GM15510 (cell line): ENCODE data around the gene ITPK1.

Experiments
- POLR2A ChIP-seq: IDR thresholded peaks from 3 replicates; pipeline ENCODE4 v1.6.1; 2011; ENCODE audit warnings: borderline replicate concordance; ENCODE audit not compliant: insufficient read length; ENCODE audit errors: extremely low read depth

Gene ITPK1

GRCh38 chr14:93062890-93063289 lies 52.8 kb downstream of the ITPK1 start:
- TF ChIP-seq POLR2A, result no peak

DNA sequence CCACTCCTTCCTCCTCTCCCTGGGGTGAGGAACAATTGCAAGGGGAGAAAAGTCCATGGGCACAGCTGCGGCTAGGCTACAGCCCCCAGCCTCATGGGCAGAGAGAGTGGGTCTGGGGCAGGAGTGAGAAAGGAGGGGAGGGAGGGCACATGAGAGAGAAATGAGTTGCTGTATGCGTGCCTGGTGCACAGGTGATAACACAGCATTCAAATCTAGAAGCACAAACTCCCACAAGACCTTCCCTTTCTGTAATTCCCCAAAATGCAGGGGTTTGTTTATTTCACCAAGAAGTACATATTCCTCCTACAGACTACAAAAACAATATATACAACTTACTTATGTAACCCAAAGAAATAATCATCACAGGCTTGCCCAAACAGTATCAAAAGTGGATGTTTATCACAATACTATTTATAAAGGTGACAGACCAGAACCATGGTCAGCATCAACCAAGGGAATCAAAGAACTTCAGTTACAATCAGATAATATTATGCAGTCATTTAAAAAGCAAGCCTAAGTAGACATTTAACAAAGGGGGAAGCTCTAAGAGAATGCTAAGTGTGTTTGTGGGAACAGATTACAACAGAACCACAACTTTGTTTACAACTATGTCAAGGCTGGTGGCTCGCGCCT lies 54.2 kb downstream of the ITPK1 start:
- no peak for TF ChIP-seq POLR2A

GRCh38 chr14:93060841-93061240 lies 54.9 kb downstream of the ITPK1 start:
- no peak for TF ChIP-seq POLR2A

DNA sequence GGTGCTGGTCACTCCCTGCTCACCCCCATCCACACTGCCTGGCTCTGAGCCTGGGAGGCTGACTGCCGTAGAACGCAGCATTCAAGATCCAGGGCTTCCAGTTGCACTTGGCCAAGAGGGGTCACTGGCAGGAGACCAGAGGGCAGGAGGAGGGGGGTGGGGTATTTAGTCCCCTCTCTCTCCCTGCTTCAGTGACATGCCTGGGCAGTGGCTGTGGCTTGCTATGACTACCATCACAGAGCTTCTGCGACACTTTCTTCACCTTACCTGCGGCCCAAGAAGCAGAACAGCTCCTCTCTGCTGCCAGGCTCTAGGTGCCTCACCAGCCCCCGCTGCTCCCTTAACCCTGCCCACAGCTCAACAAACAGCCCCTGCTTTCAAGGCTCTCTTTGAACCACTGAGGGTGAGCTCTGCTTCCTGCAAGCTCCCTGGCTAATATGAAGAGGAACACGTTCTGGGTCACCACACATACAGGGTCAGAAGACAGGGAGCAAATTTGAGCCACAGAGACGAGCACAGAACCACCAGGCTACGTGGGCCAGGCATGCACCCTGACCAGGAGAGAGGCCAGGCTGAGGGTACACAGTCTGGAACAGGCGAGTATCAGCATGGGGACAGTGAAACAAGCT lies 55.7 kb downstream of the ITPK1 start:
- TF ChIP-seq POLR2A, result no peak

- TF ChIP-seq POLR2A, result no peak
These were observed 56.5 kb downstream of the ITPK1 start for GRCh38 chr14:93059260-93059659.

- no peak for TF ChIP-seq POLR2A
These were observed 58.0 kb downstream of the ITPK1 start for GRCh38 chr14:93057586-93058280.

- TF ChIP-seq POLR2A, result no peak
These were observed 58.7 kb downstream of the ITPK1 start for GRCh38 chr14:93056840-93057585.

GRCh38 chr14:93056166-93056839 lies 59.4 kb downstream of the ITPK1 start:
- no peak for TF ChIP-seq POLR2A

GRCh38 chr14:93055651-93056115 lies 60.0 kb downstream of the ITPK1 start:
- no peak for TF ChIP-seq POLR2A

- no peak for TF ChIP-seq POLR2A
These were observed 60.8 kb downstream of the ITPK1 start for GRCh38 chr14:93054876-93055275.

DNA sequence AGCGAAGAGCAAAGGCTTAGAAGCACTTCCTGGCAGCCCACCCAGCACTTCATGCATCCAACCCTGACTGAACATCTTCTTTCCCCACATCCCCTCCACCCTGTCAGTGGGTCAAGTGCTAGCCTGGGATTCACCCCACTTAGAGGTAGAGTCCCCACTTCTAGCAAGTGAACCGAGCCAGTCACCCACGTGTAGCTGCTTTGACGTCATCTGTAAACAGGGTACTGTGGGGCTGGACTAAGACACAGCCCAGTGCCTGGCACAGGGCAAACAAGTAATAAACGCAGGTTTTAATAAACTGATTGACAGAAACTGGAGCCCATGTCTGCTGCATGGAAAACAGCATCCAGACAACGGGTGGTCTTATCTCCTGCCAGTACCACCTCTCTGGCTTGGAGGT lies 61.7 kb downstream of the ITPK1 start:
- TF ChIP-seq POLR2A, result no peak

DNA sequence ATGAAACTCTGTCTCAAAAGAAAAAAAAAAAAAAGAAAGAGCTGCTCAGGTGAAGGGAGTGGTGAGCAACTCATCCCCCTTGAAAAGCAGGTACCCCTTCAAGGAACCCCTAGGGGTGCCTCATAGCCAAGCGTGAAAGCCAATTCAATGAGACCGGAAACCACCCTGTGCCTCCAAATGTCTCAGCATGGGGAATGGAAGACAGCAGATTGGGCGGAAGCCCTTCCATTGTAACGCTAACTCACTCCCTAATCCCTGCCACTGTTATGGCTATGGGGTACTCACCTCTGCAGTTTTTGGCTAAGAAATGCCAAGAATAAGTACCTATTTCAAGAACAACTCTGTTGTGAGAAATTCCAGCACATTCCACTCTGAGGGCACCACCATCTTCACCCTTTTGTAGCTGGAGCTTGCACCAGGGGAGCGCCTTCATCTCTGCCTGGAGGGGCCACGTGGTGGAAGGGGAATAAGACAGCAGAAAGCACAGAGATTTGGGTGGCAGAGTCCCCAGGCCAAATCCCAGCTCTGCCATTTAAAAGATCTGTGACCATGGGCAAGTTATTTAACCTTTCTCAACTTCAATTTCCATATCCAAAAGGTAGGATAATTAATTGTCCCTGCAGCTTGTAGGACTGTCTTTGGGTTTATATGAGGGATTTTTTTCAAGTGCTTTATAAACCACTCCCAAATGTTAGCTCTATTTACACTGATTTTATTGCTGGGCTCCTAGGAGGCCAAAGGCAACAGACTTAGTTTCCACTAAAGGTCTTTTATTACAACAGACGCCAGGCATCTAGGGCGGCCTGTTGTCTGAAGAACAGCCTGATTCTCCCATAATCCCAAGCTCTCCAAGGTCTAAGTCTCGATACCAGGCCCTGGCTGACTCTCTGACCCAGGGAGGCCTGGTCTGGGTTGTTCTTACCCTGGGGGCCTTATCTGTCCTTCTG lies 63.9 kb downstream of the ITPK1 start:
- TF ChIP-seq POLR2A, result no peak

- no peak for TF ChIP-seq POLR2A
These were observed 65.0 kb downstream of the ITPK1 start for GRCh38 chr14:93050761-93051160.

DNA sequence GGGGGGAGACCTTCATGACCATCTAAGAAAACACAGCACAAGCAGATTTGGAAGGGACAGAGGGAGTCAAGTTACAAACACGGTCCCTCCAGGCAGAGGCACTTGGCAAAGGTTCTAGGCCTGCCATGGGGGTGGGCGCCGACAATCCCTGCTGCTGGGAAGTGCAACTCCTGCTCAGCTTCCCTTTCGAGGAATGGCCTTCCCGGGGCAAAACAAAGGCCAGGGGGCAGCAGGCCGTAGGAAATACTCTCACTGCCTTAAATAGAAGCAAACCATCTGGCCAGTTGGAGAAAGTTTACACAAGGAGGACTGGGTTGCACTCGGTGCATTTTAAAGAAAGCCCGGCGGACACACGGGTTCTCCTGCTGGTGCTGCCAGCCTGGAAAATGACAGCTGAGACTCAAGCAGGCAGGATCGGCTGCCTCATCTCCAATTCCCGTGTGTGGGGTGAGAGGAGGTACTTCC lies 65.8 kb downstream of the ITPK1 start:
- no peak for TF ChIP-seq POLR2A

DNA sequence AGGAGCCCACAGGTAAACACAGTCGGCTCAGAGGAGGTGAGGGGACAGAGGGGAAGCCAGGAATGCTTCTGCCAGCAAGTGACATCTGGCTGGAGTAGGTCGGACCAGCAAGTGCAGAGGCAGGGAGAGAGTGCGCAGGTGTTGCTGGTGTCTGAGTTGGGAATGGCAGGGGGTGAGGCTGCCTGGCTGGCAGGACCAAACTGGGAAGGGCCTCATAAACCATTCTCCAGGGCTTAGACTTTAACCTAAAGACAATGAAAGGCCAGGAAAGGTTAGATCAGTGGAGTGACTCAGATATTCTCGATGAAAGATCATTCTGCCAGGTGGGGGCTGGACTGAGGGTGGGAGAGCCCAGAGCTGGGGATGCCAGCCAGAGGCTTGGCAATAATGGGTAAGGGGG lies 66.4 kb downstream of the ITPK1 start:
- no peak for TF ChIP-seq POLR2A
